Measurements from ENCODE around the gene ZBTB37. TPM values are rescaled to one million over a fixed set of nuclear protein-coding genes. Genes with fewer than 3 reads are reported as not detected.

ZBTB37 gene
- total RNA-seq, 1 experiment from 2014 or later = 8.4 TPM

- peaks cover 47% of the 10 kb centered on the region for H3K36me3 Mint-ChIP-seq (ENCODE audit: insufficient read depth, unreplicated experiment)
Measured at GRCh38 chr1:173832748-173833147, 35.4 kb upstream of the ZBTB37 start.

GRCh38 chr1:173852105-173852504 lies 16.1 kb upstream of the ZBTB37 start:
- H3K4me3 Mint-ChIP-seq (ENCODE audit: unreplicated experiment) = no peak overlapping the region
- CTCF ChIA-PET = no interaction called here
- H3K9me3 Mint-ChIP-seq (ENCODE audit: unreplicated experiment) = no peaks in the 10 kb centered on the region
- POLR2A ChIA-PET = no interaction called here
- no peak for DNase-seq
- Histone ChIP-seq H3K27me3 (replicated peaks; ENCODE audit: control insufficient read depth, insufficient read depth, low read length) (no peaks in the 10 kb centered on the region), H3K4me3 (ENCODE audit: low read depth, low read length) (no peak overlapping the region), H3K36me3 (ENCODE audit: control insufficient read depth, insufficient read depth, low read length) (no peaks in the 10 kb centered on the region; the same call in 1 of the 2 replicates), H3K4me1 (peaks cover 6% of the 10 kb centered on the region; the same call in 1 of the 2 replicates), H3K9me3 (no peaks in the 10 kb centered on the region)
- peaks cover 12% of the 10 kb centered on the region for H3K4me1 Mint-ChIP-seq (ENCODE audit: low read depth, unreplicated experiment)
- H3K27ac Mint-ChIP-seq (ENCODE audit: unreplicated experiment) = no peak overlapping the region
- no peaks in the 10 kb centered on the region for H3K27me3 Mint-ChIP-seq (ENCODE audit: insufficient read depth, unreplicated experiment)
- H3K36me3 Mint-ChIP-seq (ENCODE audit: insufficient read depth, unreplicated experiment) = peaks cover 68% of the 10 kb centered on the region
- intact Hi-C loops (cut with micrococcal nuclease; ENCODE audit: unreplicated experiment) = no loop called here
- TF ChIP-seq CTCF (IDR thresholded peaks at IDR 0.05; ENCODE audit: insufficient read depth in 1 of 2, low read depth in 1 of 2, low read length in 1 of 2, severe bottlenecking in 1 of 2, unreplicated experiment in 1 of 2) = no peak
- BruUV-seq (replicated peaks) = no TSS peak

More at GRCh38 chr1:173832748-173833147, 35.4 kb upstream of the ZBTB37 start:
- no TSS peak for BruUV-seq (replicated peaks)
- no peak overlapping the region for H3K4me3 ChIP-seq (ENCODE audit: low read depth, low read length)
- DNase-seq = no peak
- CTCF ChIA-PET = no interaction called here
- Mint-ChIP-seq H3K4me3 (ENCODE audit: unreplicated experiment) (no peak overlapping the region), H3K9me3 (ENCODE audit: unreplicated experiment) (no peaks in the 10 kb centered on the region), H3K27ac (ENCODE audit: unreplicated experiment) (no peak overlapping the region), H3K27me3 (ENCODE audit: insufficient read depth, unreplicated experiment) (no peaks in the 10 kb centered on the region), H3K4me1 (ENCODE audit: low read depth, unreplicated experiment) (no peaks in the 10 kb centered on the region)
- intact Hi-C loops (cut with micrococcal nuclease; ENCODE audit: unreplicated experiment) = no loop called here
- no peaks in the 10 kb centered on the region for H3K9me3 ChIP-seq
- H3K27me3 ChIP-seq (replicated peaks; ENCODE audit: control insufficient read depth, insufficient read depth, low read length) = no peaks in the 10 kb centered on the region
- POLR2A ChIA-PET = no interaction called here
- TF ChIP-seq CTCF (IDR thresholded peaks at IDR 0.05; ENCODE audit: insufficient read depth in 1 of 2, low read depth in 1 of 2, low read length in 1 of 2, severe bottlenecking in 1 of 2, unreplicated experiment in 1 of 2) = no peak
- no peaks in the 10 kb centered on the region for H3K4me1 ChIP-seq
- no peaks in the 10 kb centered on the region for H3K36me3 ChIP-seq (ENCODE audit: control insufficient read depth, insufficient read depth, low read length)

GRCh38 chr1:173853074-173853473 lies 15.1 kb upstream of the ZBTB37 start:
- Mint-ChIP-seq H3K9me3 (ENCODE audit: unreplicated experiment) (no peaks in the 10 kb centered on the region), H3K4me3 (ENCODE audit: unreplicated experiment) (no peak overlapping the region)
- no TSS peak for BruUV-seq (replicated peaks)

More at GRCh38 chr1:173853074-173853473, 15.1 kb upstream of the ZBTB37 start:
- no peak for DNase-seq
- H3K4me1 Mint-ChIP-seq (ENCODE audit: low read depth, unreplicated experiment) = peaks cover 12% of the 10 kb centered on the region
- H3K27ac Mint-ChIP-seq (ENCODE audit: unreplicated experiment) = no peak overlapping the region
- TF ChIP-seq CTCF (IDR thresholded peaks at IDR 0.05; ENCODE audit: insufficient read depth in 1 of 2, low read depth in 1 of 2, low read length in 1 of 2, severe bottlenecking in 1 of 2, unreplicated experiment in 1 of 2) = no peak
- no peaks in the 10 kb centered on the region; the same call in 1 of the 2 replicates for H3K36me3 ChIP-seq (ENCODE audit: control insufficient read depth, insufficient read depth, low read length)
- no peaks in the 10 kb centered on the region for H3K27me3 ChIP-seq (replicated peaks; ENCODE audit: control insufficient read depth, insufficient read depth, low read length)
- H3K4me3 ChIP-seq (ENCODE audit: low read depth, low read length) = no peak overlapping the region
- peaks cover 72% of the 10 kb centered on the region for H3K36me3 Mint-ChIP-seq (ENCODE audit: insufficient read depth, unreplicated experiment)
- CTCF ChIA-PET = no interaction called here
- intact Hi-C loops (cut with micrococcal nuclease; ENCODE audit: unreplicated experiment) = no loop called here
- POLR2A ChIA-PET = no interaction called here
- H3K27me3 Mint-ChIP-seq (ENCODE audit: insufficient read depth, unreplicated experiment) = no peaks in the 10 kb centered on the region
- H3K9me3 ChIP-seq = no peaks in the 10 kb centered on the region
- peaks cover 6% of the 10 kb centered on the region; the same call in 1 of the 2 replicates for H3K4me1 ChIP-seq

Data from Caco-2 (cell line).